Activated T-cell treated with anti-CD3 and anti-CD28 coated beads for 24 hours (primary cell): ENCODE measurements around the gene ATF2.

ENCODE experiments used
- DNase-seq: peaks from one replicate; pipeline ENCODE4 v3.0.0-alpha.2; 2020; ENCODE audit warnings: low read depth

Gene ATF2

DNA sequence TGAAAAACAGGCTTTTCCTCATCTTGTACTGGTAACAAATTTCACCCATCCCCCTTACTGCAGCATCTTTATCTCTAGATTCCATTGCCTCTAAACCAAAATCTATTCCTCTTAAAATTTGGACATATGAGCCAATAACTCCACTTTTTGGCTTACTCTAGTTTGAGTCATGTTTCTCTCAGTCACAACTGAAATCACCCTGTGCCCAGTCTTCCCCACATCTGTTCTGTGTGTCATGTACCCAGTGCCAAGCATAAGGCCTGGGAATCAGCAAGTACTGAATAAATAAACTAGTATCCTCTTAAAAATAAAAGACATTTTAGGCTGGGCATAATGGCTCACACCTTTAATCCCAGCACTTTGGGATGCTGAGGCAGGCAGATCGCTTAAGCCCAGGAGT is 142.1 kb downstream of the ATF2 start:
- DNase-seq, result no peak

DNA sequence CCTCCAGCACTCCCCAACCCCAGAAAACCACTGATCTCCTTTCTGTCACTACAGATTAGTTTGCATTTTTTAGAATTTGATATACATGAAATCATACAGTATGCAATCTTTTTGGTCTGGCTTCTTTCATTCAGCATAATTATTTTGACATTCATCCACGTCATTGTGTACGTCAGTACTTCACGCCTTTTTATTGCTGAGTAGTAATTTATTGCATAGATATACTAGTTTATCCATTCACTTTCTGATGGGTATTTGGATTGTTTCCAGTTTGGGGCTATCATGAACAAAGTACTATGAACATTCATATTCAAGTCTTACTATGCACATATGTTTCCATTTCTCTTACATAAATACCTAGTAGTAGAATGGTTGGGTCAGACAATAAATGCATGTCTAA is 142.8 kb downstream of the ATF2 start:
- no peak for DNase-seq

DNA sequence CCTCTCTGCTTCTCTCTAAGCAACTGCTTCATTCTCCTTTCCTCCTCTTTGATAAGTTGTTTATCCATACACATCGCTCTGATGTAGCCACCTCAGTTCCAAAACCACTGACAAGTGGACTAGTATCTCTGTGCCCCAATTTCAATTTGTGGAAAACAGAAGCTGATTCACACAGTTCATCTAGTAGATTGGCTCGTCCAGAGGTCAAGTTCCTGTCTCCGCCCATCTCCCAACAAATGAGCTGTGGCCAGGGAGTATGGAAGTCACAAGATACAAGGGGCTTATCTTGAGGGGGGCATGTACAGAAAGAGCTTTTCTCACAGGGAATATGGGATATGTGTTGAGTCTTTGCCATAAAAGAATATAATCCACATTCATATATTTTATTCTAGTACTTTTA is 145.1 kb downstream of the ATF2 start:
- DNase-seq, result no peak
